Astrocyte of the spinal cord (primary cell): ENCODE data around the gene LSM3.

Source experiments
- DNase-seq: peaks from one replicate; pipeline ENCODE4 v3.0.0; 2011; ENCODE audit warnings: low read depth, low spot score
- H3K4me3 ChIP-seq: 2 replicates; pipeline ENCODE4 v1.5.1; 2011; ENCODE audit warnings: low read depth, mild to moderate bottlenecking, low read length, moderate library complexity
- CTCF ChIP-seq: IDR thresholded peaks from 2 replicates; pipeline ENCODE4 v1.5.1; 2012; ENCODE audit warnings: low read depth, mild to moderate bottlenecking, low read length, inconsistent platforms
- in situ Hi-C: cut with HindIII; loops from 2 replicates; pipeline ENCODE4 v1.10.0; 2017; ENCODE audit warnings: low sequenced_read_pairs

The LSM3 gene

DNA sequence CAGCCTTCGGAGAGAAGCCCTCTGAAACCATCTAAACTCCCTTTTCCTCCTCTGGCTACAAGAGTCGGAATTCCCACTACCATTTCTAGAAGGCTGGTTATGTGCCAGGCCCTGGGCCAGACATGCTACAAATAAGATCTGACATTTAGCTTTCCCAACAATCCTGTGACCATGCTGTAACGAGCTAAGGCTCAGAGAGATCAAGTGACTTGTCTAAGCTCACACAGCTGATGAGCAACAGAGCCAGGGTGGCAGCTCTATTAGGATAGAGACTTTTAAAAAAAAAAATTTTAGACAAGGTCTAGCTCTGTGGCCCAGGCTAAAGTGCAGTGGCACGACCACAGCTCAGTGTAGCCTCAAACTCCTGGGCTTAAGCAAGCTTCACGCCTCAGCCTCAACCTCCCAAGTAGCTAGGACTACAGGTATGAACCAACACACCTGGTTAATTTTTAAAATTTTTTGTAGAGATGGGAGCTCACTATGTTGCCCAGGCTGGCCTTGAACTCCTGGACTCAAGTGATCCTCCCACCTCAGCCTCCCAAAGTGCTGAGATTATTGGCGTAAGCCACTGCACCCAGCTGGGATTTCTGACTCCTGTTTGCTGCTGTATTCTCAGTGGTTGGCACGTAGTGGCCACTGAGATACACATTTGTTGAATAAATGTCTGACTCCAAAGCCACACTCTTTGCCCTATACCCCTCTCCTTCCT, 34.6 kb downstream of the LSM3 start:
- in situ Hi-C loops = no loop called here
- no peak for TF ChIP-seq CTCF
- DNase-seq = no peak
- H3K4me3 ChIP-seq = no peak overlapping the region

GRCh38 chr3:14214764-14215163, 36.1 kb downstream of the LSM3 start:
- in situ Hi-C loops = no loop called here
- no peak for TF ChIP-seq CTCF
- DNase-seq = no peak

GRCh38 chr3:14216257-14217048, 37.8 kb downstream of the LSM3 start:
- H3K4me3 ChIP-seq = peak overlapping the region; percentile 30
- peak; percentile 80 for DNase-seq
- peak; percentile 60 for TF ChIP-seq CTCF
- in situ Hi-C loops = no loop called here

More at GRCh38 chr3:14214764-14215163, 36.1 kb downstream of the LSM3 start:
- H3K4me3 ChIP-seq = no peak overlapping the region

DNA sequence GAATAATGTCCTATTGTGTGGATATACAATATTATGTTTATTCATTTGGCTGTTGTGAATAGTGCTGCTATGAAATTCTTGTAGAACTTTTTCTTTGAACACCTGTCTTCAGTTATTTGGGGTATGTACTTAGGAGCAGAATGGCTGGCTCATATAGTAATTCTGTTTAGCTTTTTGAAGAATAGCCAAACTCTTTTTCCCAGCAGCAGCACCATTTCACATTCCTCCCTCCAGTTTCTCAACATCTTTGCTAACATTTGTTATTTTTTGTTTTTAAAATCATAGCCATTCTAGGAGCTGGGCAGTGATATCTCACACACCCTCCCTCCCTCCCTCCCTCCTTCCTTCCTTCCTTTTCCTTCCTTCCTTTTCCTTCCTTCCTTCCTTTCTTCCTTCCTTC, 39.7 kb downstream of the LSM3 start:
- TF ChIP-seq CTCF = no peak
- in situ Hi-C loops = no loop called here
- DNase-seq = no peak
- no peak overlapping the region for H3K4me3 ChIP-seq

GRCh38 chr3:14220933-14221332, 42.3 kb downstream of the LSM3 start:
- H3K4me3 ChIP-seq = no peak overlapping the region
- in situ Hi-C loops = no loop called here
- no peak for DNase-seq

DNA sequence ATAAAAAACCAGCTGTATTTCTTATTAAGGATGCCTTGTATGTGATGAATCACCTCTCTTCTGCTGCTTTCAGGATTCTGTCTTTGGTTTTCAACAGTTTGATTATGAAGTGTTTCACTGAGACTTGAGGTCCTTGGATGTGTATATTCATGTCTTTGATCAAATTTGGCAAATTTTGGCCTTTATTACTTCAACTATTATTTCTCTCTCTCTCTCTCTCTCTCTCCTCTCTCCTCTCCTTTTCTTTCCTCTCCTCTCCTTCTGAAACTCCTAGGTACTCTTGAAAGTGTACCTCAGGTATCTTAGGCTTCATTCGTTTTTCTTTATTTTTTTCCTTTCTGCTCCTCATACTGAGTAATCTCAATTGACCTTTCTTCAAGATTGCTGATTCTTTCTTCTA, 43.3 kb downstream of the LSM3 start:
- TF ChIP-seq CTCF = no peak
- DNase-seq = no peak

More at GRCh38 chr3:14220933-14221332, 42.3 kb downstream of the LSM3 start:
- TF ChIP-seq CTCF = no peak

More for the DNA sequence above, 43.3 kb downstream of the LSM3 start:
- in situ Hi-C loops = no loop called here
- H3K4me3 ChIP-seq = no peak overlapping the region
